Prostate gland (tissue), 2 donors: ENCODE data around the gene CCR9.

Source experiments
- POLR2A ChIP-seq: fragments of 450-650 bp; IDR thresholded peaks from one replicate; pipeline ENCODE4 v1.6.1; 2016; ENCODE audit warnings: antibody characterized with exemption, mild to moderate bottlenecking
- POLR2AphosphoS5 ChIP-seq: sonication (generic); formaldehyde crosslinking; IDR thresholded peaks from one replicate; pipeline ENCODE4 v1.6.1; 2017; ENCODE audit warnings: antibody characterized with exemption
- TF ChIP-seq, protein P1 (sequence below), 4 experiments: fragments of 200-600 bp in 2 of 4; fragments of 450-650 bp in 2 of 4; sonication (generic) in 2 of 4; IDR thresholded peaks; 1 replicate in 3 of 4; 2 replicates in 1 of 4; pipeline ENCODE4 v1.5.1; 2016 to 2019; ENCODE audit warnings: antibody characterized with exemption in 4 of 4, mild to moderate bottlenecking in 2 of 4, moderate library complexity in 2 of 4

DNA sequence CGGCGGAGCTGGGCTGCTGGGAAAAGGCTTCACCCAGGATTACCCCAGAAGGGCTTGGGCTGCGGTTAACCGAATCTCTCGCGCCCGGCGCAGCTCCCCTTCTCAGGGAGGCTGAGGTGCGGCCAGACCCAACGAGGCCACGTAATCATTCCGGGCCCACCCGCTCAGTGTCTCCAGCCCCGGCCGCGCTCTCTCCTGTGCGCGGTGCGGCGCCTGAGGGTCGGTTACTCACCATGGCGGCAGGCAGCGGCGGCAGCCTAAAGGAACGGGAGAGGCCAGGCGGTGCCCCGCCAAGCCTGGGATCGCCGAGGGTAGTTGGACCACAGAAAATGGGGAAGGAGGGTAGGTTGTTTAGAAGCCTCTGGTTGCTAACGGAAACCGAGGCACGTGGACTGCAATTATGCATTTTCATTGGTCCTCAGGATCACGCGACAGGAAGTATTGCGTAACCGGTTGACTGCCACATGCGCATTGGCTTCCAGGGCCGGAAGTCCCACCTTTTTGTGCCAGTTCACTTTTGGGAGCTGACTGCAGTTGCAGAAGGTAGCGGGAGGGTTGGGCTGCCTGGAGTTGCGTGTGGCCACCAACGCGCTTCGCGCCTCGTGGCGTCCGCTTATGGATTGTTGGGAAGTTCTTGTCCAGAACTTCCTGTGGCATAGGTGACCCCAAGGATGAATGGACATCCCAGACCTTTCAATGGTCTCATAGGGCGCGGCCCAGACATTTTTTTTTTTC, 44.4 kb upstream of the CCR9 start, which contains the start of gene LZTFL1:
- peak; percentile 97 for TF ChIP-seq POLR2AphosphoS5
- TF ChIP-seq, protein P1, sequence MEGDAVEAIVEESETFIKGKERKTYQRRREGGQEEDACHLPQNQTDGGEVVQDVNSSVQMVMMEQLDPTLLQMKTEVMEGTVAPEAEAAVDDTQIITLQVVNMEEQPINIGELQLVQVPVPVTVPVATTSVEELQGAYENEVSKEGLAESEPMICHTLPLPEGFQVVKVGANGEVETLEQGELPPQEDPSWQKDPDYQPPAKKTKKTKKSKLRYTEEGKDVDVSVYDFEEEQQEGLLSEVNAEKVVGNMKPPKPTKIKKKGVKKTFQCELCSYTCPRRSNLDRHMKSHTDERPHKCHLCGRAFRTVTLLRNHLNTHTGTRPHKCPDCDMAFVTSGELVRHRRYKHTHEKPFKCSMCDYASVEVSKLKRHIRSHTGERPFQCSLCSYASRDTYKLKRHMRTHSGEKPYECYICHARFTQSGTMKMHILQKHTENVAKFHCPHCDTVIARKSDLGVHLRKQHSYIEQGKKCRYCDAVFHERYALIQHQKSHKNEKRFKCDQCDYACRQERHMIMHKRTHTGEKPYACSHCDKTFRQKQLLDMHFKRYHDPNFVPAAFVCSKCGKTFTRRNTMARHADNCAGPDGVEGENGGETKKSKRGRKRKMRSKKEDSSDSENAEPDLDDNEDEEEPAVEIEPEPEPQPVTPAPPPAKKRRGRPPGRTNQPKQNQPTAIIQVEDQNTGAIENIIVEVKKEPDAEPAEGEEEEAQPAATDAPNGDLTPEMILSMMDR (IDR thresholded peaks at IDR 0.05), result no peak
- TF ChIP-seq POLR2A, result no peak
